ENCODE data around the gene PLXNB2. TPM values are rescaled to one million over a fixed set of nuclear protein-coding genes. Genes with fewer than 3 reads are reported as not detected.

PLXNB2 gene
- total and polyA plus RNA-seq, 11 donors, result 35.1 to 139 (median 53.0) TPM

- DNase-seq, result no peak
- intact Hi-C loops (cut with DNase I), result no loop called here
- 79 to 91% (median 85%) methylated on average over 8 to 10 of the region's 10 CpGs for whole genome bisulfite sequencing, 4 donors
- Histone ChIP-seq H3K27me3 (no peaks in the 10 kb centered on the region), H3K36me3 (no peaks in the 10 kb centered on the region), H3K9me3 (no peaks in the 10 kb centered on the region), H3K4me1 (peaks cover 0 to 3% (median 0%) of the 10 kb centered on the region in 12 donors), H3K27ac (no peak overlapping the region), H3K4me3 (no peak overlapping the region)
- no peak for TF ChIP-seq CTCF (IDR thresholded peaks at IDR 0.05)
- TF ChIP-seq POLR2A (IDR thresholded peaks at IDR 0.05), result no peak
- ATAC-seq, result no peak
Observed at GRCh38 chr22:50320671-50321325, 13.4 kb upstream of the PLXNB2 start.

GRCh38 chr22:50320116-50320515 lies 12.7 kb upstream of the PLXNB2 start:
- intact Hi-C loops (cut with DNase I), result no loop called here
- 82 to 92% (median 91%) methylated on average over 5 to 8 of the region's 8 CpGs for WGBS, 4 donors
- TF ChIP-seq POLR2A (IDR thresholded peaks at IDR 0.05), result no peak
- TF ChIP-seq CTCF (IDR thresholded peaks at IDR 0.05), result no peak
- H3K27me3 ChIP-seq, result no peaks in the 10 kb centered on the region
- H3K9me3 ChIP-seq, result no peaks in the 10 kb centered on the region
- H3K27ac ChIP-seq, result no peak overlapping the region
- peaks cover 0 to 4% (median 0%) of the 10 kb centered on the region in 12 donors for H3K4me1 ChIP-seq
- H3K4me3 ChIP-seq, result no peak overlapping the region
- no peaks in the 10 kb centered on the region for H3K36me3 ChIP-seq
- DNase-seq, result no peak
- ATAC-seq, result no peak

- TF ChIP-seq CTCF (IDR thresholded peaks at IDR 0.05), result no peak
- TF ChIP-seq POLR2A (IDR thresholded peaks at IDR 0.05), result no peak
- 90 to 96% (median 93%) methylated on average over 11 to 15 of the region's 15 CpGs for WGBS, 4 donors
- DNase-seq, result no peak
Observed at GRCh38 chr22:50319503-50319951, 12.1 kb upstream of the PLXNB2 start.

GRCh38 chr22:50318698-50319411 lies 11.4 kb upstream of the PLXNB2 start:
- H3K27me3 ChIP-seq, result no peaks in the 10 kb centered on the region
- intact Hi-C loops (cut with DNase I), result no loop called here
- TF ChIP-seq CTCF (IDR thresholded peaks at IDR 0.05) (no peak), POLR2A (IDR thresholded peaks at IDR 0.05) (no peak)

More at GRCh38 chr22:50319503-50319951, 12.1 kb upstream of the PLXNB2 start:
- no peaks in the 10 kb centered on the region for H3K9me3 ChIP-seq
- H3K4me3 ChIP-seq, result no peak overlapping the region
- H3K36me3 ChIP-seq, result no peaks in the 10 kb centered on the region
- intact Hi-C loops (cut with DNase I), result no loop called here
- no peaks in the 10 kb centered on the region for H3K27me3 ChIP-seq
- peaks cover 0 to 10% (median 1%) of the 10 kb centered on the region in 12 donors for H3K4me1 ChIP-seq
- no peak overlapping the region for H3K27ac ChIP-seq
- no peak for ATAC-seq

More at GRCh38 chr22:50318698-50319411, 11.4 kb upstream of the PLXNB2 start:
- DNase-seq, result no peak
- Histone ChIP-seq H3K4me3 (no peak overlapping the region), H3K36me3 (no peaks in the 10 kb centered on the region), H3K4me1 (peaks cover 0 to 17% (median 1%) of the 10 kb centered on the region in 12 donors), H3K9me3 (no peaks in the 10 kb centered on the region), H3K27ac (no peak overlapping the region)
- 77 to 84% (median 79%) methylated on average over 17 to 21 of the region's 21 CpGs for WGBS, 4 donors
- no peak for ATAC-seq

All from heart left ventricle (tissue), 16 donors.